ENCODE data around the gene HOXC6. TPM values are rescaled to one million over a fixed set of nuclear protein-coding genes. Genes with fewer than 3 reads are reported as not detected.

The HOXC6 gene
- 10 to 100 TPM in 1 of 4 donors, 1 to 10 TPM in 3; 3.6 to 17.3 (median 7.2) TPM for total RNA-seq

DNA sequence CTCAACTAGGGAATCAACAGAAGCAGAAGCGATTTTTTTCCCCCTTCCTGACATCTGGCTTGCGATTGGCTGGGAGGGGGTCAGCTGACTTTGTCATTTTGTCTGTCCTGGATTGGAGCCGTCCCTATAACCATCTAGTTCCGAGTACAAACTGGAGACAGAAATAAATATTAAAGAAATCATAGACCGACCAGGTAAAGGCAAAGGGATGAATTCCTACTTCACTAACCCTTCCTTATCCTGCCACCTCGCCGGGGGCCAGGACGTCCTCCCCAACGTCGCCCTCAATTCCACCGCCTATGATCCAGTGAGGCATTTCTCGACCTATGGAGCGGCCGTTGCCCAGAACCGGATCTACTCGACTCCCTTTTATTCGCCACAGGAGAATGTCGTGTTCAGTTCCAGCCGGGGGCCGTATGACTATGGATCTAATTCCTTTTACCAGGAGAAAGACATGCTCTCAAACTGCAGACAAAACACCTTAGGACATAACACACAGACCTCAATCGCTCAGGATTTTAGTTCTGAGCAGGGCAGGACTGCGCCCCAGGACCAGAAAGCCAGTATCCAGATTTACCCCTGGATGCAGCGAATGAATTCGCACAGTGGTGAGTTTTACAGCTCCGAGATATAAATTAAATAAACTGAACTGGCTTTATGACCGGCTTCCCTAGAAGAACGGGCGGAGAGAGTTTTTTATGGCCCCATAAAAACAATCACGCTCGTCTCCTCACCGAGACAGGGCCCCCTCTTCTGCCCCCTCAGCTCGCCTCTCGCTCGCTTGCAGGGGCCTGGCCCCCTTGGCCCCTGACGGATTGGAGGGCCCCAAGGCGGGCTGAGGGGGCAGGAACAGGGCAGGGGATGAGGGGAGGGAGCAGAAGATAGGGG is at the start of gene HOXC6:
HOXC6 (plus strand) TSS at position 127 of the 888 bp plus-strand sequence; CDS start at position 209, 82 bp downstream.
- TF ChIP-seq POLR2A (IDR thresholded peaks at IDR 0.05) (peak in 1 of 2 donors; percentile 20), EP300 (IDR thresholded peaks at IDR 0.05) (peak in 1 of 2 donors; percentile 12)
- TF ChIP-seq, protein P1, sequence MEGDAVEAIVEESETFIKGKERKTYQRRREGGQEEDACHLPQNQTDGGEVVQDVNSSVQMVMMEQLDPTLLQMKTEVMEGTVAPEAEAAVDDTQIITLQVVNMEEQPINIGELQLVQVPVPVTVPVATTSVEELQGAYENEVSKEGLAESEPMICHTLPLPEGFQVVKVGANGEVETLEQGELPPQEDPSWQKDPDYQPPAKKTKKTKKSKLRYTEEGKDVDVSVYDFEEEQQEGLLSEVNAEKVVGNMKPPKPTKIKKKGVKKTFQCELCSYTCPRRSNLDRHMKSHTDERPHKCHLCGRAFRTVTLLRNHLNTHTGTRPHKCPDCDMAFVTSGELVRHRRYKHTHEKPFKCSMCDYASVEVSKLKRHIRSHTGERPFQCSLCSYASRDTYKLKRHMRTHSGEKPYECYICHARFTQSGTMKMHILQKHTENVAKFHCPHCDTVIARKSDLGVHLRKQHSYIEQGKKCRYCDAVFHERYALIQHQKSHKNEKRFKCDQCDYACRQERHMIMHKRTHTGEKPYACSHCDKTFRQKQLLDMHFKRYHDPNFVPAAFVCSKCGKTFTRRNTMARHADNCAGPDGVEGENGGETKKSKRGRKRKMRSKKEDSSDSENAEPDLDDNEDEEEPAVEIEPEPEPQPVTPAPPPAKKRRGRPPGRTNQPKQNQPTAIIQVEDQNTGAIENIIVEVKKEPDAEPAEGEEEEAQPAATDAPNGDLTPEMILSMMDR (IDR thresholded peaks at IDR 0.05): no peak
- no peaks in the 10 kb centered on the region for H3K9me3 ChIP-seq
- H3K4me1 ChIP-seq: peaks cover 0 to 99% (median 30%) of the 10 kb centered on the region in 4 donors
- H3K36me3 ChIP-seq: peaks cover 0 to 7% (median 0%) of the 10 kb centered on the region in 3 donors
- H3K27me3 ChIP-seq: peaks cover 0 to 62% of the 10 kb centered on the region in 2 donors
- no peak for DNase-seq (ENCODE audit: low spot score in 2 of 2)
- peak within 1 kb of the TSS; percentile 3 to 40 (median 26) for H3K4me3 ChIP-seq
- peak within 1 kb of the TSS; percentile 66 to 99 (median 84) for H3K27ac ChIP-seq
- WGBS, 2 donors: 26 to 27% methylated on average over 36 of the region's 36 CpGs

DNA sequence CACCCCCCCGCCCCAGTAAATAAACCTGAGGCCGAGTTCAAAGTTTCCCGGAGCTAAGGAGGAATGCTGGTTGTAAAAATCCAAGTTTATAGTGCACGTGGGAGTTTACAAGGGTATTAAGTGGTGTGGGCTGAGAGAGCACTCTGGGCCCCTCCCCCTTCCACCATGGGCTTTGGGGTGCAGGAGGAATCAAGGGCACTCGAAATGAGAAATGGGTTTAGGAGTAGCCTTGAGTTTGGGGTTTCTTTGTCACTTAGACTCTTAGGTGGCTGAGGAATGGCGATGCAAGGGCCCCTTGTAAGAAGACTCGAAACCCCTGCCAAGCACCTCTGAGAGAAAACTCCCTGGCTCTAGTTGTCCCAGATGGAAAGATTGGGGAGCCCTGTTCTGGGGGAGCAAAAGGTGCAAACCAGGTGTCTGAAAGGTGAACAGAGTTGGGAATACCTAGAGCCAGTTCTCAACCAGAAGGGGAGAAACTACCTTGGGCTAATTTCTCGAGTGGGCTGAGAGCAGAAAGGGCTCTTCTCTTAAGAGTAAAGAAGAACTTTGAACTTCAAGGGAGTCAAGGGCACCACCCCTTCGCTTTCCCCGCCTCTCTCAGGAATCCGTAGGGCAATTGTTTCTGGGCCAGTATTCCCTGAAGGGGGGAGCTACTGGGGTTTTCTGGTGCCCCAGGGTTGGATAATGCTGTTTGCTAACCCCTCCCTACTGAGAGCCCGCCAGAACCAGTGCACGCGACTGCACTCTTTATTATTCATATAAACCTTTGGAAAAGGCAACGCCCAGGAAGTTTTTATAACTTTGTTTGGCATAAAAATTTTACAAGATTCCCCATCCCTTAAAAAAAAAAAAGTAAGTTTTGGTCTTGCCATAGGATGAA is 49.5 kb upstream of the HOXC6 start:
- peaks cover 0 to 26% (median 17%) of the 10 kb centered on the region in 4 donors for H3K4me1 ChIP-seq
- peaks cover 0 to 99% of the 10 kb centered on the region in 2 donors for H3K27me3 ChIP-seq
- H3K4me3 ChIP-seq: no peak overlapping the region
- no peak for TF ChIP-seq POLR2A (IDR thresholded peaks at IDR 0.05)
- TF ChIP-seq, protein P1 (IDR thresholded peaks at IDR 0.05): no peak
- TF ChIP-seq EP300 (IDR thresholded peaks at IDR 0.05): no peak
- DNase-seq (ENCODE audit: low spot score in 2 of 2): no peak
- WGBS, 2 donors: 49 to 50% methylated on average over 14 to 15 of the region's 15 CpGs
- no peaks in the 10 kb centered on the region for H3K9me3 ChIP-seq
- no peaks in the 10 kb centered on the region for H3K36me3 ChIP-seq
- no peak overlapping the region for H3K27ac ChIP-seq

DNA sequence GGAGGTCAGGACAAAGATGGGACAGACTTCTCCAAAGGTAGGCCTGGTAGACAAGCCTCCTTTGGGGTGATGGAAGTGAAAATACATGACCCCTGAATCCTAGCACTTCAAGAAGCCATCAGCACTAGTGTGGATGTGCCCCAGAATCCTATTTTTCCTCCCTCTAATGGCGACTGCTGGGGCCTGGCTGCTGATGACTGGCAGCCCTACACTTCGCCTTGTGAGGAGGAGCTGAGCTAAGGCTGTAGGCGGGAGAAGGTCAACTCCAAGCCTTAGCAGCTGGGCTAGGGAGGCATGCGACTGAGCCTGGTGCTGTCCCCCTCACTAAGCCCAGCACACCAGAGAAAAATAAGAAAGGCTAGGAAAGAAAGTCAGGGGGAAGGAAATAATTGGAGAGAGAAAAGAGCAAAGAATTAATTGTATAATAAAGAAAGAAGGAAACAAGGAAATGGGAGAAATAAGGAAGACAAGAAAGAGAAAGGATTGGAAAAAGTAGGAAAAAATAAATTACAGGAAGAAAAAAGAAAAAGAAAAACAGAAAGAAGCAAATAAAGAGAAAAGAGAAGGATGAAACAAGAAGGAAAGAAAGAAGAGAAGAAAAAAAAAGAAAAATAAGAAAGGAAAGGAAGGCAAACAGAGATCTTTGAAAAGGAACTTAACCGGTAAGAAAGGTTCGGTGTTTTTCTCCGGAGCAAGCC is 48.0 kb upstream of the HOXC6 start:
- 61 to 66% methylated on average over 7 of the region's 7 CpGs for WGBS, 2 donors
- no peak for TF ChIP-seq POLR2A (IDR thresholded peaks at IDR 0.05)
- TF ChIP-seq, protein P1 (IDR thresholded peaks at IDR 0.05): no peak
- TF ChIP-seq EP300 (IDR thresholded peaks at IDR 0.05): no peak
- peaks cover 0 to 23% (median 5%) of the 10 kb centered on the region in 4 donors for H3K4me1 ChIP-seq
- H3K27ac ChIP-seq: no peak overlapping the region
- H3K9me3 ChIP-seq: no peaks in the 10 kb centered on the region
- peaks cover 0 to 95% of the 10 kb centered on the region in 2 donors for H3K27me3 ChIP-seq
- no peaks in the 10 kb centered on the region for H3K36me3 ChIP-seq
- H3K4me3 ChIP-seq: no peak overlapping the region
- no peak for DNase-seq (ENCODE audit: low spot score in 2 of 2)

DNA sequence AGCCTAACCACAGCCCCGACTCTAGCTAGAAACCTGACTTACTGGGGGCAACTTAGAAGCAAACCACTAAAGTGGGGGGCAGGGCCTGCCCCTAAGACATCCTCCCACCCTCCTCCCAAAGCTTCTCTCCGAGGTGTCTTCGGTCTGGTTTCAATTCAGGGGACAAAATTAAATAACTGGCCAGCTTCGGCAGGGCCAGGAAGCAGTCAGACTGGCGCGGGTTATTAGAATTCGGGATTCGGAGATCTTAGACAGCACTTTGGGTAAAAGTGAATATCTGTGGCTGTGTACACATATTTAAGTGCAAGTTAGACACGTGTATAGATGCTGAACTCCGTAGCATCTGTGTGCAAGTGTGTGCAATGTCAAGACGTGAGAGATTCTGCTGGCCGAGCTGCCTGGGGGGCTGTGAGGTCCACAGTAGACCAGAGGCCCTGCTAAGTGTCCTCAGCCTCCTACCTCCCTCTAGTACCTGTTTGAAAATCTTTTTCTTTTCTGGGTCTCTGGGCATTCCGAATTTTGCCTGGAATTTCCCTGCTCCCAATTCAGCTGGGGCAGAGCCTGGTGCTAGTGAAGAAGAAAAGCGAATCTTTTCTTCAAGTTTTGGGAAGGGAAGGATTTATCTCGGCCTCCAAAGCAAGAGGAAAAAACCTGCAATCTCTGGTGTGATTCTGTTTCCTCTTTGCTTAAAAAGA is 47.3 kb upstream of the HOXC6 start:
- TF ChIP-seq, protein P1 (IDR thresholded peaks at IDR 0.05): no peak
- no peak for TF ChIP-seq EP300 (IDR thresholded peaks at IDR 0.05)
- TF ChIP-seq POLR2A (IDR thresholded peaks at IDR 0.05): no peak
- Histone ChIP-seq H3K27ac (no peak overlapping the region), H3K4me3 (no peak overlapping the region), H3K4me1 (peaks cover 0 to 25% (median 6%) of the 10 kb centered on the region in 4 donors), H3K9me3 (no peaks in the 10 kb centered on the region), H3K36me3 (no peaks in the 10 kb centered on the region), H3K27me3 (peaks cover 0 to 95% of the 10 kb centered on the region in 2 donors)
- 70 to 75% methylated on average over 15 of the region's 15 CpGs for WGBS, 2 donors
- DNase-seq (ENCODE audit: low spot score in 2 of 2): no peak

Measured in tibial nerve (tissue), 4 donors.